ENCODE results near the gene MEIS1. TPM values are rescaled to one million over a fixed set of nuclear protein-coding genes. Genes with fewer than 3 reads are reported as not detected.

MEIS1 gene
- total and polyA plus RNA-seq, 2 donors from 2014 or later, result 7.3 to 36.7 TPM

- intact Hi-C loops (cut with DNase I), result no loop called here
- no peaks in the 10 kb centered on the region for H3K9me3 ChIP-seq (ENCODE audit: control insufficient read depth in 2 of 3, insufficient read depth in 1 of 3, low read length in 3 of 3)
- peaks cover 0 to 8% (median 0%) of the 10 kb centered on the region in 3 donors for H3K36me3 ChIP-seq (ENCODE audit: control insufficient read depth in 2 of 3, insufficient read depth in 3 of 3, low read length in 3 of 3)
- H3K9ac ChIP-seq (ENCODE audit: low read length in 3 of 3), result peak overlapping the region; percentile 57 to 91 (median 68)
- peak overlapping the region; percentile 91 to 97 (median 93) for H3K4me3 ChIP-seq (ENCODE audit: low read length in 3 of 3)
- H3K4me1 ChIP-seq (ENCODE audit: control insufficient read depth in 2 of 3, insufficient read depth in 2 of 3, low read depth in 1 of 3, low read length in 3 of 3), result peaks cover 0 to 4% (median 0%) of the 10 kb centered on the region in 3 donors
- no peak for FAIRE-seq
- peak overlapping the region in 1 of 2 donors; percentile 43 for H3K27ac ChIP-seq (ENCODE audit: low read depth in 2 of 2, low read length in 2 of 2)
- H3K27me3 ChIP-seq (ENCODE audit: control insufficient read depth, insufficient read depth, low read length), result peaks cover 5% of the 10 kb centered on the region
- TF ChIP-seq CTCF (IDR thresholded peaks at IDR 0.05; ENCODE audit: borderline replicate concordance, extremely low read depth, insufficient read depth), result no peak
- DNase-seq, result no peak
These were observed 1.7 kb downstream of the MEIS1 start for GRCh38 chr2:66436581-66437001.

GRCh38 chr2:66437109-66437690 is 2.3 kb downstream of the MEIS1 start:
- intact Hi-C loops (cut with DNase I), result no loop called here
- peak overlapping the region; percentile 43 to 64 for H3K27ac ChIP-seq (ENCODE audit: low read depth in 2 of 2, low read length in 2 of 2)
- peak in 2 of 5 donors; percentile 47 to 49 for DNase-seq
- H3K9ac ChIP-seq (ENCODE audit: low read length in 3 of 3), result peak overlapping the region; percentile 57 to 91 (median 68)
- FAIRE-seq, result no peak
- no peaks in the 10 kb centered on the region for H3K9me3 ChIP-seq (ENCODE audit: control insufficient read depth in 2 of 3, insufficient read depth in 1 of 3, low read length in 3 of 3)
- H3K4me3 ChIP-seq (ENCODE audit: low read length in 3 of 3), result peak overlapping the region; percentile 91 to 97 (median 93)
- TF ChIP-seq CTCF (IDR thresholded peaks at IDR 0.05; ENCODE audit: borderline replicate concordance, extremely low read depth, insufficient read depth), result no peak
- H3K27me3 ChIP-seq (ENCODE audit: control insufficient read depth, insufficient read depth, low read length), result peaks cover 5% of the 10 kb centered on the region
- H3K36me3 ChIP-seq (ENCODE audit: control insufficient read depth in 2 of 3, insufficient read depth in 3 of 3, low read length in 3 of 3), result peaks cover 0 to 8% (median 0%) of the 10 kb centered on the region in 3 donors
- H3K4me1 ChIP-seq (ENCODE audit: control insufficient read depth in 2 of 3, insufficient read depth in 2 of 3, low read depth in 1 of 3, low read length in 3 of 3), result peaks cover 0 to 4% (median 0%) of the 10 kb centered on the region in 3 donors

GRCh38 chr2:66437691-66438497 is 3.0 kb downstream of the MEIS1 start:
- peaks cover 5% of the 10 kb centered on the region for H3K27me3 ChIP-seq (ENCODE audit: control insufficient read depth, insufficient read depth, low read length)
- H3K27ac ChIP-seq (ENCODE audit: low read depth in 2 of 2, low read length in 2 of 2), result peak overlapping the region; percentile 43 to 64
- FAIRE-seq (no peak), DNase-seq (peak in 4 of 5 donors; percentile 50 to 70 (median 57))
- peaks cover 0 to 2% (median 0%) of the 10 kb centered on the region in 3 donors for H3K4me1 ChIP-seq (ENCODE audit: control insufficient read depth in 2 of 3, insufficient read depth in 2 of 3, low read depth in 1 of 3, low read length in 3 of 3)
- peak overlapping the region; percentile 91 to 97 (median 93) for H3K4me3 ChIP-seq (ENCODE audit: low read length in 3 of 3)
- H3K9ac ChIP-seq (ENCODE audit: low read length in 3 of 3), result peak overlapping the region; percentile 12 to 91 (median 68)
- intact Hi-C loops (cut with DNase I), result no loop called here
- TF ChIP-seq CTCF (IDR thresholded peaks at IDR 0.05; ENCODE audit: borderline replicate concordance, extremely low read depth, insufficient read depth), result no peak
- H3K9me3 ChIP-seq (ENCODE audit: control insufficient read depth in 2 of 3, insufficient read depth in 1 of 3, low read length in 3 of 3), result no peaks in the 10 kb centered on the region
- peaks cover 0 to 8% (median 0%) of the 10 kb centered on the region in 3 donors for H3K36me3 ChIP-seq (ENCODE audit: control insufficient read depth in 2 of 3, insufficient read depth in 3 of 3, low read length in 3 of 3)

All from kidney (tissue), 14 donors.